GM18502 (cell line): ENCODE measurements around the gene RNU6-8.

Experiments used
- ATAC-seq: cut with Tn5 transposase; IDR thresholded peaks from one replicate; pipeline ENCODE4 v1.9.1; 2021; ENCODE audit warnings: mild to moderate bottlenecking; ENCODE audit not compliant: unreplicated experiment, poor library complexity

Gene RNU6-8

GRCh38 chr14:32205984-32206383, 2.9 kb upstream of the RNU6-8 start:
- no peak for ATAC-seq

- ATAC-seq, result no peak
These were observed 2.5 kb upstream of the RNU6-8 start for GRCh38 chr14:32205554-32205953.

GRCh38 chr14:32203928-32204357, 874 bp upstream of the RNU6-8 start:
- no peak for ATAC-seq

- no peak for ATAC-seq
These were observed 525 bp downstream of the RNU6-8 start for GRCh38 chr14:32202491-32202997.

GRCh38 chr14:32201816-32202490, 1.1 kb downstream of the RNU6-8 start, which contains the start of gene RNU6-7:
RNU6-7 (plus strand) TSS chr14:32202045.
- no peak for ATAC-seq

GRCh38 chr14:32201193-32201815, 1.8 kb downstream of the RNU6-8 start:
- ATAC-seq, result peak; percentile 60

- ATAC-seq, result peak; percentile 1
These were observed 2.5 kb downstream of the RNU6-8 start for GRCh38 chr14:32200368-32201192.

- ATAC-seq, result peak; percentile 34
These were observed 5.2 kb downstream of the RNU6-8 start for GRCh38 chr14:32197919-32198318.

GRCh38 chr14:32195636-32196035, 7.4 kb downstream of the RNU6-8 start:
- no peak for ATAC-seq

- no peak for ATAC-seq
These were observed 9.5 kb downstream of the RNU6-8 start for GRCh38 chr14:32193532-32193931.

- ATAC-seq, result no peak
These were observed 10.2 kb downstream of the RNU6-8 start for GRCh38 chr14:32192712-32193373.

GRCh38 chr14:32190673-32191072, 12.4 kb downstream of the RNU6-8 start:
- ATAC-seq, result no peak

GRCh38 chr14:32189811-32190210, 13.3 kb downstream of the RNU6-8 start:
- no peak for ATAC-seq

GRCh38 chr14:32186248-32186647, 16.8 kb downstream of the RNU6-8 start:
- no peak for ATAC-seq

- no peak for ATAC-seq
These were observed 18.0 kb downstream of the RNU6-8 start for GRCh38 chr14:32185097-32185496.

GRCh38 chr14:32183151-32184058, 19.7 kb downstream of the RNU6-8 start:
- no peak for ATAC-seq

- ATAC-seq, result no peak
These were observed 31.6 kb downstream of the RNU6-8 start for GRCh38 chr14:32171469-32171868.

- no peak for ATAC-seq
These were observed 33.9 kb downstream of the RNU6-8 start for GRCh38 chr14:32169191-32169590.

GRCh38 chr14:32167907-32168306, 35.2 kb downstream of the RNU6-8 start:
- no peak for ATAC-seq
